CD4-positive, alpha-beta T cell treated with Interferon gamma for 1 hour (primary cell): ENCODE data around the gene PKD1.
"Not testable (repeated sequence)": the region's sequence is repeated elsewhere in the genome, so short reads cannot be mapped to it uniquely, and the experiment has no call there.

Experiments
- DNase-seq: peaks from one replicate; pipeline ENCODE4 v3.0.0-alpha.2; 2020

Gene PKD1

GRCh38 chr16:2149630-2150417, 14.1 kb upstream of the PKD1 start:
- DNase-seq = no peak

DNA sequence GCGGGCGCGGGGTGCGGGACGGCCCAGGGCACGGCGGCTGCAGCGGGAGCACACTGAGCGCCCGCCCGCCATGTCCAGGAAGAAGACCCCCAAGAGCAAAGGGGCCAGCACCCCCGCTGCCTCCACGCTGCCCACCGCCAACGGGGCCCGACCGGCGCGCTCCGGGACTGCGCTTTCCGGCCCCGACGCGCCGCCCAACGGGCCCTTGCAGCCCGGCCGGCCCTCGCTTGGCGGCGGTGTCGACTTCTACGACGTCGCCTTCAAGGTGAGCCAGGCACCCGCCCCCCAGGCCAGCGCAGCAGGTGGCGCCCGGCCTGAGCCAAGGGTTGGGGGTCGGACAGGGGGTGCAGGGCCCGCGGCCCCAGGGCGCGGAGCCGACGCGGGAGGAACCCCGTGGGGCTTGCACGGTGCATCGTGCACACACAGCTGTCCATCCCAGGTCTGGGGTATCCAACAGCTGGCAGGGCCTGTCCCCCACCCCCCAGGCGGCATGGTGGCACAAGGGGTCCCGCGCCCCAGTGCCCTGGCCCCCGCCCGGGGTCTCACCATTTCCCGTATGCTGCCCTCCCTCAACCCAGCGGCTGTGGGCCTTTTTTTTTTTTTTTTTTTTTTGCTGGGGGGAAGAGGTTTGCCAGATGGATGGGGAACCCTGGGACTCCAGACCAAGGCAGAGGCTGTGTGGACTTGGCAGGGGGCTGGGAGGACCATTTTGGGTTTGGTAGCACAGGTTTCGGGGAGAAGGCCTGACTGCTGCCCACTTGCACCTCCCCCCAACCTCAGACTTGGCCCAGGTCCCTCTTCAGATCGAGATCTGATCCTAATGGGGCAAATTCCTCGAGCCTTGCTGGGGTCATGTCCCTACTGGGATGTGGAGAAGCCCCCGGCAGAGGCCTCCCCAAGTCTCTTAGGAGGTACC, 13.3 kb upstream of the PKD1 start:
- DNase-seq = no peak

- peak; percentile 48 for DNase-seq
Observed at GRCh38 chr16:2147981-2148671, 12.4 kb upstream of the PKD1 start, which contains the start of gene RAB26. TSS of gene RAB26 (plus strand) at chr16:2148625. CDS start at chr16:2148784, 159 bp downstream.

DNA sequence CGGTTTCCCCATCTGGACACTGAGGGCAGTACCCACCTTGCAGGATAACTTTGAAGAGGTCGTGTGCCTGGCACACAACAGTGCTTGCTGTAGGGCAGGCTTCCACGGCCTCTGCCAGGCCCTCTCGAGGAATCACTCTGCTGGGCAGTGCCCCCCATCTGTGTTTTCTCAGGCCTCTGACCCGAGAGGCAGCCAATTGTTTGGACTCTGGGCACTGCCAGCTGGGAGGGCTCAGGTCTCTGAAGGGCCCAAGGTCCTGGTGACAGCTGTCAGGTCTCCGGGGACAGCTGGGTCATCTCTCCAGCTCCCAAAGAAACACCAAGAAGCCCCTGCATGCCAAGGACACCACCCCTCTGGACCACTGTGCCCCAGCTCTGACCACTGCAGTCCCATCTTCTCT, 11.7 kb upstream of the PKD1 start:
- no peak for DNase-seq

- DNase-seq = no peak
Observed at GRCh38 chr16:2145843-2146242, 10.1 kb upstream of the PKD1 start.

GRCh38 chr16:2143878-2144485, 8.3 kb upstream of the PKD1 start:
- no peak for DNase-seq

DNA sequence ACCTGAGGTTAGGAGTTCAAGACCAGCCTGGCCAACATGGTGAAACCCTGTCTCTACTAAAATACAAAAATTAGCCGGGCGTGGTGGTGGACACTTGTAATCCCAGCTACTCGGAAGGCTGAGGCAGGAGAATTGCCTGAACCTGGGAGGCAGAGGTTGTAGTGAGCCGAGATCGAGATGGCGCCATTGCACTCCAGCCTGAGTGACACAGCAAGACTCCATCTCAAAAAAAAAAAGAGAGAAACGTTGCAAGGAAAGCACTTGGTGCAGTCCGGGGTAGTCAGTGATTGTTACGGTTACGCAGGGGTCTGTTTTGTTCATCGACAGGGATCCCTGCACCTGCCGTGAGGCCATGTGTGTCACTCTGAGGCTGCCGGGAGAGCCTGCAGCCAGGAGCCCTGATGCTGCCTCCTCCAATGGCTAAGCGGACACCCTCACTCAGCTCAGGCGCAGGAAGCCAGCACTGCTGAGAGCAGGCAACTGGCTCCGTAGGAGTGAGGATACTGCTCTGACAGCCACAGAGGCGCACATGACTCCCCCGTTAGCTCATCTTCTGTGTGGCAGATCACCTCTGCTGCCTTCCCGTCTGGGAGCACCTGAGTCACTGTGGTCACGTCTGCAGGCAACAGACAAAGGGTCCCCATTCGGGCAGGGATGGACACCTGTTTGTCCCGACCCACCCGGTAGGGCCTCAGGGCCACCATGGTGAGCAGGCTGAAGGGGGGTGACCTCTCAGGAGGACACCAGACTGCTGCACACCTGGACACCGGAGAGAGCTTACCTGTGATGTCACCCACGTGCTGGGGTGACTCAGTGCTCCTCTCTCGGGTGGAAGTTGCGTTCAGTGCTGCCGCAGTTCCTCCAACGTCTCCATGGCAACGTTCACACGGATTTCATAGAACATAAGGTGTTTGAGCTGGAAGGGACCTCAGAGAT, 7.5 kb upstream of the PKD1 start:
- DNase-seq = no peak

GRCh38 chr16:2135071-2135470, 627 bp downstream of the PKD1 start:
- not testable (repeated sequence) for DNase-seq

DNA sequence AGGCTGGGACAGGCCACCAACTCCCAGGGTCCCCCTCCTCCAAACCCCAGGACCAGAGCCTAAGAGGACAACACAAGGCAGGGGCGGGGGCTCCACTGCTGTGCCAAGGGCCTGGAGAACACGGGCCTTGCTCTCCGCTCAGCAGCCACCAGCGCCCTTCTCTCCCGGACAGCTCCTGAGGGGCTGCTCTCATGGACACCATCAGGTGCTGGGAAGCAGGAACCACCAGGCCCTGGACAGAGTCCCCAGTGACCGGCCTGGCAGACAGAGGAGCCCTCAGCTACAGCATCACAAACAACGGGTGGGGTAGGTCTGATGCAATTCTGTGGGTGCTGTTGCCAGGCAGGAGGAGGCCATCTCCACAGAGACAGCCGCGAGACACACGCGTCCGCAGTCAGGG, 1.9 kb downstream of the PKD1 start:
- DNase-seq = not testable (repeated sequence)

DNA sequence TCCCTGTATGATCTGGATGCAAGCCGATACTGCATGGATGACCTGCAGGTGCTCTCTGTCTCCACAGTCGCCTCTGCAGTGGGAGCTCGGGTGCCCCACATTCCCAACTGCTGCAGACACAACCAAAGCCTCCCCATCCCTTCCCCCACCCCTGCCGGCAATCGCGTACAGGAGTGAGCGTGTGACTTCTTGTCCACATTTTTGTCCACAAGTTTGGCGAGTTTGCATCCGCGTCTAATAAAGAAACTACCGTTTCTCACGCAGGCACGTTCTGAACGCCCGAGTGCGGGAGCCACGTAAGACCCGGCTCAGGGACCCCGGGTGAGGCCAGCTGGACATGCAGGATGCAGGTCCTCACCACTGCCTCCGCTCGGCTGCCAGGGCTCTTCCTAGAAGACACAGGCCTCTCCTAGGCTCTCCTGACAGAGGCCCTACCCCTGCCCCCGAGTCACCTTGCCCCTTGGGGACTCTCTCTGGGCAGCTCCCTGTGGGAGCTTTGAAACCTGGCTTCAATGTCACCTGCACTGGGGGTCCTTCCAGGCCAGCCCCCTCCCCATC, 5.7 kb downstream of the PKD1 start:
- DNase-seq = not testable (repeated sequence)

DNA sequence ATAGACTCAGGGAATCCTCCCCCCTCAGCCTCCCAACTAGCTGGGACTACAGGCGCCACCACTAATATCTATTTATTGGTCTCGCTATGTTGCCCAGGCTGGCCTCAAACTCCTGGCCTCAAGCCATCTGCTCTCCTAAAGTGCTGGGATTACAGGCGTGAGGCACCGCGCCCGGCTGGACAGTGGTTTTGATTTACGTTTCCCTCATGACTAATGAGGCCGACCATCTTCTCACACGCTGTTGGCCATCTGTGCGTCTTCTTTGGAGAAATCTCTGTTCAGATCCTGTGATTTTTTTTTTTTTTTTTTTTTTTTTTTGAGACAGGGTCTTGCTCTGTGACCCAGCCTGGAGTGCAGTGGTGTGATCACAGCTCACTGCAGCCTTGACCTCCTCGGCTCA, 6.4 kb downstream of the PKD1 start:
- DNase-seq = not testable (repeated sequence)

- DNase-seq = peak; percentile 27
Observed at GRCh38 chr16:2127630-2128280, 7.9 kb downstream of the PKD1 start.

DNA sequence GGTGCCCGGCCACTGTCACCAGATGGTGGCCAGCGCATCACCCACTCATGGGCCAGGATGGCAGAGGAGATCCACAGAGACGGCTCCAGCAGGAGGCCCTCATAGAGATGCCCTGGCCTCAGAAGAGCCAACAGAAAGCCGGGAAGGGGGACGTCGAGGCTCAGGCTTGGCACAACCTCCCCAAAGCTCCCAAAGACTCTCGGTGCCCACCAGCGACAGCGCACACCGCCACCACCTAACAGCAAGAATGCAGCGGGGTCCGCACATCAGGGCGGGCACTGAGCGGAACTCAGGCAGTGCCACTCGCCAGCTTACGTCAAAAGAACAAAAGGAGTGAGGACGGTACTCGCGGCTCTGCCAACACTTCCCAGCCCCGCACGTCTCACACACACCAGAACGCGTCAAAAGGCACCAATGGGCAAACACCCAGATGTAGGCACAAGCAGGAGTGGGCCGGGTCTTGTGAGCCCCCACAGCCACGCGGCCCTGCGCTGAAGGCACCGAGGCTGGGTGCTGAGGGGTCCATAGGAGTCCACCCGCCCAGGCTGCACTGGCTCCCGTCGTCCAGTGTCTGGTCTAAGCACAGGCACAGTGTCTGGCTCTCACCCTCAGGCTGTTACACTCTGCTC, 8.7 kb downstream of the PKD1 start:
- DNase-seq = not testable (repeated sequence)

GRCh38 chr16:2126161-2126743, 9.4 kb downstream of the PKD1 start:
- not testable (repeated sequence) for DNase-seq

- DNase-seq = not testable (repeated sequence)
Observed at GRCh38 chr16:2125609-2126008, 10.1 kb downstream of the PKD1 start.

DNA sequence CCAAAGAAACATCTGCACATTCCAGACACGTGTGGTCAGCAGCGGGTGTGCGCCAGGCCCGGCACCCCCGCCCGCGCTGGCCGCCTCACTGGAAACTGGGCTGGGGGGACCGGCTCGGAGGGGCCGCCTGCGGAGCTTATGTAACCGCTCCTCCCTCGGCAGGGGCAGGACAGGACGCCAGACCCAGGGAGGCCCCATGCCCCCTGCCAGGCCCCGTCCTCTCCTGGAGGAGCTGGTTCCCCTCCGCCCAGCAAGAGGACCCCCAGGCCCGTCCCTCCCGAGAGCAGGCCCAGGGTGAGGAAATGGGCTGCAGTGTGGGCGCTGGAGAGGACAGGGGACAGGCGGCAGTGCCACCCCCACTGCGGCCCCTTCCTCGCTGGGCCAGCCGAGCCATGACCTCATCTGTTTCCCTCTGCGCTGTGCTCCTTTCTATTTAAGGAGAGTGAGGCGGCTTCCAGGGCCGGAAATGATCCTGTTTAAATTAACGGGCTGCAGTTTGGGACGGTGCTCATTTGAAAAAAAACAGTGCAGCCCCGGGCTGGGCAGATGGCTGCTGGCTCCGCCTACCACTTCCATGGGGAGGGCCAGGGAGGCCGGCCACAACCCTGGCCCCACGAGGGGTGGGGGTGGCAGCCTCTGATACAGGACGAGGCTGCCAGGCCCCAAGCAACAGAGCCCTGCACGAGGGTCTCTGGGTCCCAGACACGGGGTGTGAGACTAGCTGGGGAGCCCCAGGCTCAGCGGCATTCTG, 10.8 kb downstream of the PKD1 start:
- not testable (repeated sequence) for DNase-seq

DNA sequence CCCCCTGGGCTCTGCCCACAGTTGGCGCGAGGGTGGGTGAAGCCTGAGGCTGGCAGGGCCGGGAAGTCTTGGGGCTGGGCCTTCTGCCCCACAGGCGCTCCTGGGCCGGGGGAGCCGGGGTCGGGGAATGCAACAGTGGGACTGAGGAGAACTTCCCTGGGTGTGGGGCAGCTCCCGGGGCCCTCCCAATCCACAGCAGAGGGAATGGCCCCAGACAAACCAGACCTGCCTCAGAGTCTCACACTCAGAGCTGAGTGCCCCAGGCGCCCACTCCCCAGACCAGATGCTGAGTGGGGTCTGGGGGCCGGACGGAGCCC, 11.4 kb downstream of the PKD1 start:
- DNase-seq = not testable (repeated sequence)

DNA sequence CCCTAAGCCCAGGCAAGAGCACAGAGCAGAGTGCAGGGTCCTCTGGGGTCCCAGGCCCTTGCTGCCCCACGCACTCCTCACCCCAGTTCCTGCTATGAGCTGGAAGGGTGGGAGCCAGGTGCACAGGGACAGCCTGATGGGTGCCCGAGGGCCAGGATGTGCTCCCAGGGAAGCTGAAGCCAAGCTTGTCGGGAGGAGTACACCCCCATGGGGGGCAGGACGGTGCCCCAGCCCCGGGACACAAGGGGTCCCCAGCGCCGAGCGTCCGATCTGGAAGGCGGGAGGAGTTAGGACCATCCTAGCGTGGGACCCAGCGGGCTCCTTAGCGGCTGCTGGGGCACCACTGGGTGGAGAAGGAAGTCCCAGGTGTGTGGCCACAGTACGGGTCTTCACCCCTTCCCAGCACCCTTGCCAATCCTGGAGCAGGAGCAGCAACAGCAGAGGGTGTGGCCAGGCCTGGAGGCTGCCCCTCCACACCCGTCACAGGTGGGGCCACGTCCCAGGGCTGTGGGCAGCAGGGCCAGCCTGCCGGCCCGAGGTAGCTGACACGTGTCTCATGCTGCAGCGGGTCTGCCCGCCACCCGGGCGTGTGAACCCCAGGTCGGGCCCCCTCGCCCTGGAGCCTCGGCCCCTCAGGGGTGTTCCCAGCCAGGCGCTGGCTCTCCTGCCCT, 11.9 kb downstream of the PKD1 start:
- DNase-seq = not testable (repeated sequence)
